T-helper 17 cell (primary cell): ENCODE results near the gene POLN. TPM values are rescaled to one million over a fixed set of nuclear protein-coding genes. Genes with fewer than 3 reads are reported as not detected.
"Not testable (repeated sequence)": the region's sequence is repeated elsewhere in the genome, so short reads cannot be mapped to it uniquely, and the experiment has no call there.

ENCODE experiments used
- ATAC-seq: fragments of 150-1000 bp; cut with Tn5 transposase; 2 replicates; pipeline ENCODE4 v1.10.0; 2021; ENCODE audit warnings: mild to moderate bottlenecking, moderate library complexity
- DNase-seq, 3 donors: peaks; one replicate each; pipeline versions ENCODE4 v3.0.0 to v3.0.0-alpha.2; 2020 to 2021
- H3K9me3 ChIP-seq: one replicate; pipeline ENCODE4 v1.7.0; 2013; ENCODE audit warnings: low read length, mild to moderate bottlenecking; ENCODE audit not compliant: control insufficient read depth, poor library complexity, severe bottlenecking
- H3K27ac Mint-ChIP-seq: one replicate; pipeline ENCODE4 v1.8.0; 2022; ENCODE audit warnings: mild to moderate bottlenecking, moderate library complexity, mixed read lengths
- H3K27me3 Mint-ChIP-seq: one replicate; pipeline ENCODE4 v1.8.0; 2022; ENCODE audit warnings: mixed read lengths
- H3K36me3 Mint-ChIP-seq: one replicate; pipeline ENCODE4 v1.8.0; 2022; ENCODE audit warnings: low read depth, mixed read lengths
- H3K4me1 Mint-ChIP-seq: one replicate; pipeline ENCODE4 v1.8.0; 2022; ENCODE audit warnings: mild to moderate bottlenecking, mixed read lengths
- H3K4me3 Mint-ChIP-seq: one replicate; pipeline ENCODE4 v1.8.0; 2022; ENCODE audit warnings: mild to moderate bottlenecking, moderate library complexity, mixed read lengths
- total RNA-seq, 4 donors: library from RNA in 2 of 4; stranded (reverse) in 2 of 4; gene quantifications; one replicate each; pipeline ENCODE4 v1.2.3 and lab custom pipeline; 2022 to 2026

POLN gene
- total RNA-seq, 2 donors from 2014 or later, result 2.8 to 3.9 TPM

DNA sequence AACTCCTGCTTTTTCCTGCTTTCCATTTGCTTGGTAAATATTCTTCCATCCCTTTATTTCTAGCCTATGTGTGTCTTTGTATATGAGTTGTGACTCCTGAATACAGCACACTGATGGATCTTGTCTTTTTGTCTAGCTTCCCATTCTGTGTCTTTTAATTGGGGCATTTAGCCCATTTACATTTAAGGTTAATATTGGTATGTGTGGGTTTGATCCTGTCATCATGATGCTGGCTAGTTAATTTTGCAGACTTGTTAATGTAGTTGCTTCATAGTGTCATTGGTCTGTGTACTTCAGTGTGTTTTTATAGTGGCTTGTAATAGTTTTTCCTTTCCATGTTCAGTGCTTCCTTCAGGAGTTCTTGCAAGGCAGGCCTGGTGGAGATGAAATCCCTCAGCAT is 210.8 kb downstream of the POLN start:
- H3K4me3 Mint-ChIP-seq, H3K27ac Mint-ChIP-seq, H3K4me1 Mint-ChIP-seq, DNase-seq, H3K36me3 Mint-ChIP-seq, ATAC-seq, H3K9me3 ChIP-seq: not testable (repeated sequence)
- peaks cover 53% of the 10 kb centered on the region for H3K27me3 Mint-ChIP-seq

DNA sequence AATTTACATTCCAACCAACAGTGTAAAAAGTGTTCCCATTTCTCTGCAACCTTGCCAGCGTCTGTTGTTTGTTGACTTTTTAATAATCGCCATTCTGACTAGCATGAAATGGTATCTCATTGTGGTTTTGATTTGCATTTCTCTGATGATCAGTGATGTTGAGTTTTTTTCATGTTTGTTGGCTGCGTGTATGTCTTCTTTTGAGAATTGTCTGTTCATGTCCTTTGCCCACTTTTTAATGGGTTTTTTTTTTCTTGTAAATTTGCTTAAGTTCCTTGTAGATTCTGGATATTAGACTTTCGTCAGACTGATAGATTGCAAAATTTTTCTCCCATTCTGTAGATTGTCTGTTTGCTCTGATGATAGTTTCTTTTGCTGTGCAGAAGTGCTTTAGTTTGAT is 214.8 kb downstream of the POLN start:
- DNase-seq, H3K36me3 Mint-ChIP-seq, H3K4me3 Mint-ChIP-seq, H3K9me3 ChIP-seq, H3K4me1 Mint-ChIP-seq, H3K27ac Mint-ChIP-seq, ATAC-seq: not testable (repeated sequence)
- peaks cover 51% of the 10 kb centered on the region for H3K27me3 Mint-ChIP-seq

DNA sequence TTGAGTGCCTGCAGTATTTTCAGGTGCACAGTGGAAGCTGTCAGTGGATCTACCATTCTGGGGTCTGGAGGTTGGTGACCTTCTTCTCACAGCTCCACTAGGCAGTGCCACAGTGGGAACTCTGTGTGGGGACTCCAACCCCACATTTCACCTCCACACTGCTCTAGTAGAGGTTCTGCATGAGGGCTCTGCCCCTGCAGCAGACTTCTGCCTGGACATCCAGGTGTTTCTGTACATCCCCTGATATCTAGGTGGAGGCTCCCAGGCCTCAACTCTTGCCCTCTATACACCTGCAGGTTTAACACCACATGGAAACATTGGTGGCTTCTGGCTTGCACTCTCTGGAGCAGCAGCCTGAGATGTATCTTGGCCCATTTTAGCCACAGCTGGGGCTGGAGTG is 216.1 kb downstream of the POLN start:
- H3K9me3 ChIP-seq, result no peaks in the 10 kb centered on the region
- DNase-seq, result no peak
- Mint-ChIP-seq H3K36me3 (no peaks in the 10 kb centered on the region), H3K27ac (no peak overlapping the region), H3K4me3 (no peak overlapping the region), H3K27me3 (peaks cover 57% of the 10 kb centered on the region), H3K4me1 (peaks cover 2% of the 10 kb centered on the region)
- no peak for ATAC-seq

DNA sequence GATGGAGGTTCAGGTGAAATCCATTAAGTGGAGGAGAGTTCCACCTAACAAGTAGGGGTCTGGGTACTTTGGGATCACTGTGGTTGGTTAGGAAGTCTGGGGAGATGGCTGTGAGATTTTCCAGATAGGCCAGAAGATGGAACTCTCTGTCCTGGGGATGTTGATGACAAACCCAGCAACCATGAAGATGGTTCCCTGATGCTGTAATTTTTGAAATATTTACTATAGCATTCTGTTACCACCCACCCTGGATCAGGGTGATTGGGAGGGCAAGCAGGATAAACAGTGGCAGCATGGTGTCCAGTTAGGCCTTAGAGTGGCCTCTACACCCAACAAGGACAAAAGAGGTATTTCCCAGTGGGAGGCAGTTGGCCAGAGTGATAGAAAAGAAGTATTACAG is 217.2 kb downstream of the POLN start:
- Mint-ChIP-seq H3K27me3 (peaks cover 58% of the 10 kb centered on the region), H3K4me3 (no peak overlapping the region), H3K27ac (no peak overlapping the region), H3K4me1 (peaks cover 4% of the 10 kb centered on the region), H3K36me3 (no peaks in the 10 kb centered on the region)
- H3K9me3 ChIP-seq, result no peaks in the 10 kb centered on the region
- no peak for ATAC-seq
- no peak for DNase-seq

Other genes starting within 250 kb of the POLN start
- gene NELFA, start 233.1 kb downstream of the POLN start, total RNA-seq, result 10 to 100 TPM; 40.7 to 47.2 TPM
- not detected for gene NAT8L, start 182.8 kb downstream of the POLN start, total RNA-seq
- 10 to 100 TPM; 78.5 to 94.5 TPM for gene HAUS3, start within 50 bp of the POLN start, total RNA-seq
- 100 to 1,000 TPM in 1 of 2 donors, 10 to 100 TPM in 1; 81.4 to 100 TPM for gene MXD4, start 20.0 kb upstream of the POLN start, total RNA-seq
- 10 to 100 TPM; 49.4 to 63.6 TPM for gene ZFYVE28, start 176.5 kb upstream of the POLN start, total RNA-seq
- under 1 TPM; 0.32 to 0.63 TPM for gene CFAP99, start 176.8 kb upstream of the POLN start, total RNA-seq
- 100 to 1,000 TPM; 102 to 117 TPM for gene RNF4, start 227.0 kb upstream of the POLN start, total RNA-seq